Fibroblast of skin of scalp (primary cell): Measurements from ENCODE around the gene SLC10A3.

Experiments
- DNase-seq: peaks from one replicate; pipeline ENCODE4 v3.0.0-alpha.2; 2013

Gene SLC10A3

DNA sequence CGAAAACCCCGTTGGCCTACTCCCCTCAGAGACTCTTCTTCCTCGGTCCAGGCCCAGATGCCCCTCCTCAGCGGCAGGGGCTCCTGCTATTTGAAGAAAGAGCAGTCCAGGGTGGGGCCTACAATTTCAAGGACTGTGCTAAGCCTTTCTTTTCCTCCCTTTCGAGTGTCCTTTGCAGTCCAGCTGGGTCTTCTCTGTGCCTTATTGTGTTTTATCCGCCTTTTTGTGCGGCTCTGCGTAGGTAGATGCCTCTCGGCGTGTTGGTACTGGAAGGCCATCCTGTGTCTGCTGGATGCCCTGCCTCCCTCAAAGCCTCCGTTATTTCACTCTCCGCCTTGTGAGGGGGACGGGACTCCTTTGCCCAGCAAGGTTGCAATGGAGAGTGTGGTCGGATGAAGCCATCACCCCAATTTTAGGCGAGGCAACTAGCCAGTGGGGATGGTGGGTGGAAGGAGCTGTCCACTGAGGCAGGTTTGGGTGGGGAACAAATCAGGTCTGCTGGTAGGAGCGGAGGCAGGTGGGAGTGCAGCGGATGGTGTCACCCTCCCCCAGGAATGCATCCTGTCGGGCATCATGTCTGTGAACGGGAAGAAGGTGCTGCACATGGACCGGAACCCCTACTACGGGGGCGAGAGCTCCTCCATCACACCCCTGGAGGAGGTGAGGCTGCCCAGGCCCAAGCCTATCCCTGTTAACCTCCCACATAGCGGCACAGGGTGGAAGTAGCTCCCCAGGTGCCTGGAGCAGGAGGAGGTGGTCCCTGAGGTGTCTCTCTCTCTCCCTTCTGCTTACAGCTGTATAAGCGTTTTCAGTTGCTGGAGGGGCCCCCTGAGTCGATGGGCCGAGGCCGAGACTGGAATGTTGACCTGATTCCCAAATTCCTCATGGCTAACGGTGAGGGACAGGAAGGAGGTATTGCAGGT is 52.2 kb downstream of the SLC10A3 start:
- DNase-seq = no peak
